HG03060 (cell line): ENCODE measurements around the gene SIGLEC1.

Source experiments
- ATAC-seq: cut with Tn5 transposase; IDR thresholded peaks from one replicate; pipeline ENCODE4 v1.9.1; 2021; ENCODE audit warnings: low read depth, moderate number of reproducible peaks; ENCODE audit not compliant: unreplicated experiment

SIGLEC1 gene

GRCh38 chr20:3744806-3745685 is 32.6 kb upstream of the SIGLEC1 start:
- no peak for ATAC-seq

DNA sequence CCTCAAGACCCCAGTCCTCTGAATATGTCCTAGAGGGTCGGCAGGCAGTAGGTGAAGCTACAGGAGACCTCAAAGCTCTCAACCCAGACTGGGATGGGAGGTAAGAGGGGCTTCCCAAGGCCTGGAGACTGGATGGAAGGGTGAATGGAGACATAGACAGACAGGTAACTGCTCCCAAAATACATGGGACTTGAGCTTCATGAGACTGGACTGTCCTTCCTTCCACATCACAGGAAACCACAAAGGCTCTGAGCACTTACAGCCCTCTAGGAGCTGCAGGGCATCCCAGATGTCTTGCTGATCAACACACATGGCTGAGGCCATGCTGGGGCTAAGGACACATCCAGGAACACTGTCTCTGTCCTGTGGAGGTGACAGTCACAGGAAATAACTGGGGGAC is 31.6 kb upstream of the SIGLEC1 start:
- no peak for ATAC-seq

DNA sequence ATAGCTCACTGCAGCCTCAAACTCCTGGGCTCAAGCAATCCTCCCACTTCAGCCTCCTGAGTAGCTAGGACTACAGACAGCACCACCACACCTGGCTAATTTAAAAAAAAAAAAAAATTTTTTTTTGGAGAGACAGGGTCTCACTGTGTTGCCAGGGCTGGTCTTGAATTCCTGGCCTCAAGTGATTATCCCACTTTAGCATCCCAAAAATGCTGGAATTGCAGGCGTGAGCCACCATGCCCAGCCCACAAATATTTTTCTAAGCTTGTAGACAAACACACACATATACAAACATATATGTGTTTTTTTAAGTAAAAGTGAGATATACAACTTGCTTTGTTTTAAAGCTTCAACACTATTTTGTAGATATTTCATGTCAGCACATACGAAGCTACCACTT is 30.9 kb upstream of the SIGLEC1 start:
- no peak for ATAC-seq

DNA sequence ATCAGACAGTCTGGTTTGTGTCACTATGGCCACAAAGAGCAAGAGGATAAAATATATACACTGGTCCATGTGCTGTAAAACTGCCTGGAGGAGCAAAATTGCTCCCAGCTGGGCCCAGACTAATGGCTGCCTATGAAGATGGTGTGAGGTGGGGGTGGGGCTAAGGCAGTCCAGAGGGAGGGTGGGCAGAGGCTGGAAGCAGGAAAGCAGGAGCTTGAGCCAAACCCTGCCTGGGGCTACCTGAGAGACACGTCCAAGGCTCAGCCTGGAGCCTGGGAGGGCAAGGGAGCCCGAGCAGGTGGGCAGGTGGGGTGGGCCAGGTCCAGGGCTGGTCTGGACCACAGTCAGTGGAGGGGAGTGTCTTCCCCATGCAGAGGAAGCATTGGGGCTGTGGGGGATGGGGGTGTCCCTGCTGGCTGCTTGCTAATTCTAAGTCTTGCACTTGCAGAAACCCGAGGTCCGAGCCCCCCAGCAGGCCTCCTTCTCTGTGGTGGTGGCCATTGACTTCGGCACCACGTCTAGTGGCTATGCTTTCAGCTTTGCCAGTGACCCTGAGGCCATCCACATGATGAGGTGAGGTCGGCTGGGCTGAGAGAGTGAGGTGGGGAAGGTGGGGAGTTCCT is 29.5 kb upstream of the SIGLEC1 start:
- no peak for ATAC-seq

- ATAC-seq: no peak
Observed at GRCh38 chr20:3740615-3741301, 28.4 kb upstream of the SIGLEC1 start.

DNA sequence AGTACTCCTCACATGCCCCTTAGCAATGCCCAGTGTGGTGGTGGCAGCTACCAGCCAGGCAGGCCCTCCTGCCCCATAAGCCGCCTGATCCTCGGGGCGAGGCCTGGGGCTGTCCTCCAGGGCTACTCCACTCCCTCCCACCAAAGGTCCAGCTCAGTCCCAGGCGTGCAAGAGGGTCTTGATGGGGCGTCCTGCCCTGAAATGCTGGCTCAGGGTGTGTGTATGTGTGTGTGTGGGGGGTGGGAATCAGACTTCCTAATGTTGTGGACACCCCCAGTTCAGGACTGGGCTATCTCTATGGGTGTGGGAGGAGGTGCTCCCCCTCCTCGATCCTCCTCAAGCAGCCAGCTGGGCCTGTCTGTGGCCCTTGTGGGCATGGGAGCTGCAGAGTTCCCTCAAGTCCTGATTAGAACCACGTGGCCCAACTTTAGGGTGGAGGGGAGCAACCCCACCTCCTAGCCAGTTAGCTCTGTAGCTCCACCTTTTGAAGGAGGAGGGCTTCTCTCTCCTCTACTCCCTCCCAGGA is 27.6 kb upstream of the SIGLEC1 start:
- no peak for ATAC-seq

- no peak for ATAC-seq
Observed at GRCh38 chr20:3739054-3739925, 26.9 kb upstream of the SIGLEC1 start.

- ATAC-seq: no peak
Observed at GRCh38 chr20:3738111-3739053, 26.0 kb upstream of the SIGLEC1 start.

DNA sequence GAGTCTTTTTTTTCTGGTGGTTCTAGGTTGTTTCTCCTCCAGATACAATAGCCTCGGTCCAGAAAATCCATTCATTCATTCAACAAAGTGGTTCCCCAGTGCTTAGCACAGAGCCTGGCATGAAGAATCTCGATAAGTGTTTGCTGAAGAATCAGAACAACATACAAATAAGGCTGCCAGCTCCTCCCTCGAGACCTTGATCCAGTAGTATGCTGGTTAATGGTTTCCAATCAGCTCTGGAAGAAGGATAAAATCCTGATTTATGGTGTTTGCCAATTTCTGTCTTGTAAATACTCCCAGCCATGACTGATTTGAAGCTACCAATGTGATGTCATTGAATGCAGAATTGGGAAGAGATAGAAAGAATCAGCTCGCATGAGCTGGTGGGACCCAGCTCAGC is 23.4 kb upstream of the SIGLEC1 start:
- ATAC-seq: no peak

DNA sequence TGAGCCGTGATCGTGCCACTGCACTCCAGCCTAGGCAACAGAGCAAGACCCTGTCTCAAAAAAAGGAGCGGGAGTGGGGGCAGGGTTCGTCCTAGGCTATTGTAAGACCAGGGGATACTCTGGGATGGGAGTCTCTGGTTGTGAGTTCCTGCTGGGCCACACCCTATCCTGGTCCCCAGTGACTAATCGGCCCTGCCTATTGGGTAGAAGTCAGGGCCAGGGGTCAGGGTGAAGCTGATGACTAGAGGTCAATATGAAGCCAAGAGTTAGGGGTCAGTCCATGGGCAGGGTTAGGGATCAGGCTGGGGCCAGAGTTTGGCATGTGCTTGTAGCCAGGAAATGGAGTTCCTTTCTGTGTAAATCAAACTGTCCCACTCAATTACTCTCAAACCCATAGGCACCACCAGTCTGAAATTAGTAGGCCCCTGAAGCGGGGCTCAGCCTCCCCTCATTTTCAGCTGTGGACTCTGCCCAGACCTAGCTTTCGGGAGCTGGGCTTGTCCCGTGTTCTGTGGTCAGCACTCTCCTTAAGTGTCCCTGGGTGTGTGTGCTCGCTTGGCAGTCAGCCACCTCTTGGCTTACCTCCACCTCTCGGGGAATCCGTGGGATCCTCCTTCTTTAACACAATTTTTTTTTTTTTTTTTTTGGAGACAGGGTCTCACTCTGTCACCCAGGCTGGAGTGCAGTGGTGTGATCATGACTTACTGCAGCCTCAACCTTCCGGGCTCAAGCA is 21.9 kb upstream of the SIGLEC1 start:
- no peak for ATAC-seq

DNA sequence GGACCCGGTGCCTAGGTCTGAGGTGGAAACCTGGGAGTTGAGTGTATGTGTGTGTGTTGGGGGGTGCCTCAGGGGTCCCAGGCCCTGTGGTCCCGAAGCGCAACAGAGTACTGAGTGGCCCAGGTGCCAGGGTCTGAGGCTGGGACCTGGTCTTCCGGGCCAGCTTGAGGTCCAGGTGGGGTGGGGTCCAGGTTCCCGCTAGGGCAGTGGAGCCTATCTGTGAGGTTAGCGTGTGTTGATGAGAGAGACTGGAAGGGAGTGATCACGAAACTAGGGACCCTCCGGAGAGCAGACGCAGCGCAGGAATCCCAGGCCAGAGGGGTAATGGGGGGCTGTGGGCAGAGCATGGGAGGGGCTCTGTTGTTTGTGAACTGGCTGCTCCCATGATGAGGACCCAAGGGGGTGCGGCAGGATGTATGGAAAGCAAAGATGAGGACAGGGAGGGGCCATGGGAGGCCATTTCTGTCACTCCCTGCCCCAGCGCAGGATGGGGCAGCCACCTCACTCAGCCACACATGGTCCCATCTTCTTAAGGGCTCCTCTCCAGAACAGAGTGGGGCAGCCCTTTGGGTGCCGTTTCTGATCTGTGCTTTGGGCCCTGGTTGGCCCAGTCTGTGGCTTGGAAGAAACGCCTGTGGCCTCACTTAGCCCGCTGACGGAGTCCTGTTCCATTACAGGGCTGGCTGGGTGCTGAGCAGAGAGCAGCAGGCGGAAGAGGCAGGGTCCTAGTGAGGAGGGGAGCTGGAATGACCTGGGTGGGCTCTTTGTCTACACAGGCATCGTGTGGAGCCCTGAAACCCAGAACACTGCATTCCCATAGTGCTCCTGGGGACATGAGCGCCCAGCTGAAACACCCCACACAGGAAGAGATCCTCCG is 21.0 kb upstream of the SIGLEC1 start:
- no peak for ATAC-seq

- ATAC-seq: no peak
Observed at GRCh38 chr20:3732327-3733118, 20.1 kb upstream of the SIGLEC1 start, which contains the start of gene HSPA12B. Gene HSPA12B (plus strand): TSS chr20:3732685. CDS start chr20:3738675, 5,990 bp downstream.

- ATAC-seq: no peak
Observed at GRCh38 chr20:3731944-3732326, 19.5 kb upstream of the SIGLEC1 start.

- no peak for ATAC-seq
Observed at GRCh38 chr20:3730803-3731672, 18.6 kb upstream of the SIGLEC1 start.

- ATAC-seq: no peak
Observed at GRCh38 chr20:3729811-3730540, 17.6 kb upstream of the SIGLEC1 start.
